ENCODE results near the gene CITED1. TPM values are rescaled to one million over a fixed set of nuclear protein-coding genes. Genes with fewer than 3 reads are reported as not detected.
"Not testable (repeated sequence)": the region's sequence is repeated elsewhere in the genome, so short reads cannot be mapped to it uniquely, and the experiment has no call there.

The CITED1 gene
- total RNA-seq, 6 donors from 2014 or later, result 0.54 to 2.1 (median 2.0) TPM; not detected in 3

DNA sequence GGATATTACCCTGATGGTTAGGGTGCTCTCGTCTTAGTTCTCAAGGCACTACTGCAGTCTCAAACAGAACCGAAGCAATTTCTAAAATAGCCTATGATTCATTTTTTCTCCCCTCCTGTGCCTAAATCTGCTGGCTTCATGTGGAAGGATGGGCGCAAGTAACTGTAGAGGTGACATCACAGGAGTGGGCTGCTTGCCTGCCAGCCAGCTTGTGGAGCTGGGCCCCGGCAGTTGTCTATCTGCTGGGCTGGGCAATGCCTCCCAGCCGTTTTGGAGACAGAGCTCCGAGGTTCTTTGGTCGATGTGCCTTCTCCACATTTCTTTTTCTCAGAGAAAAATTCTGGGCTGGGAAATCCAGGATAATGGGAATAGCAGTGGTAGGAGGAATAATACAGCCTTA is 34.3 kb upstream of the CITED1 start:
- ATAC-seq (ENCODE audit: low FRiP score in 2 of 2) (no peak), DNase-seq (no peak)
- TF ChIP-seq EP300 (IDR thresholded peaks at IDR 0.05) (no peak), POLR2A (IDR thresholded peaks at IDR 0.05) (no peak), POLR2AphosphoS5 (IDR thresholded peaks at IDR 0.05) (no peak)
- TF ChIP-seq, protein P1, sequence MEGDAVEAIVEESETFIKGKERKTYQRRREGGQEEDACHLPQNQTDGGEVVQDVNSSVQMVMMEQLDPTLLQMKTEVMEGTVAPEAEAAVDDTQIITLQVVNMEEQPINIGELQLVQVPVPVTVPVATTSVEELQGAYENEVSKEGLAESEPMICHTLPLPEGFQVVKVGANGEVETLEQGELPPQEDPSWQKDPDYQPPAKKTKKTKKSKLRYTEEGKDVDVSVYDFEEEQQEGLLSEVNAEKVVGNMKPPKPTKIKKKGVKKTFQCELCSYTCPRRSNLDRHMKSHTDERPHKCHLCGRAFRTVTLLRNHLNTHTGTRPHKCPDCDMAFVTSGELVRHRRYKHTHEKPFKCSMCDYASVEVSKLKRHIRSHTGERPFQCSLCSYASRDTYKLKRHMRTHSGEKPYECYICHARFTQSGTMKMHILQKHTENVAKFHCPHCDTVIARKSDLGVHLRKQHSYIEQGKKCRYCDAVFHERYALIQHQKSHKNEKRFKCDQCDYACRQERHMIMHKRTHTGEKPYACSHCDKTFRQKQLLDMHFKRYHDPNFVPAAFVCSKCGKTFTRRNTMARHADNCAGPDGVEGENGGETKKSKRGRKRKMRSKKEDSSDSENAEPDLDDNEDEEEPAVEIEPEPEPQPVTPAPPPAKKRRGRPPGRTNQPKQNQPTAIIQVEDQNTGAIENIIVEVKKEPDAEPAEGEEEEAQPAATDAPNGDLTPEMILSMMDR (IDR thresholded peaks at IDR 0.05), result no peak
- no peaks in the 10 kb centered on the region for H3K27me3 ChIP-seq
- WGBS, 2 donors, result 83 to 95% methylated on average over 6 to 7 of the region's 7 CpGs
- H3K36me3 ChIP-seq, result no peaks in the 10 kb centered on the region
- no peaks in the 10 kb centered on the region for H3K9me3 ChIP-seq
- H3K4me3 ChIP-seq, result no peak overlapping the region
- no peak overlapping the region for H3K27ac ChIP-seq
- no peaks in the 10 kb centered on the region for H3K4me1 ChIP-seq

DNA sequence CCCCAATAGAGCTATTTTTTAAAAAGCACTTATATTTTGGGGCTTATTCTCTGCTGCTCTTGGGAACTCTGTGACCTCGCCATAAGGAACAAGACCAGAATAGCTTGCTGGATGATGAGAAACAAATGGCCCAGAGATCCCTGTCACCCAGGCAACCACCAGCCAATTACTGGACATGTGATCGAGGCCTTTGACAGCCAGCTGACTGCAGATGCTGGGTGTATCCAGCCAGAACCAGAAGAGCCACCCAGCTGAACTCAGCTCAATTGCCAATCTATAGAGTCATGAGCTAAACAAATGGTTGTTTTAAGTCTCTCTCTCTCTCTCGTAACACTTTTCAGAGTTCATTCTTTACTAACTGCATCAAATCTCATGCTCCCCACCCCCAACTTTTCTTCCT is 24.4 kb upstream of the CITED1 start:
- Histone ChIP-seq H3K27me3 (no peaks in the 10 kb centered on the region), H3K4me3 (no peak overlapping the region), H3K9me3 (peaks cover 0 to 4% (median 0%) of the 10 kb centered on the region in 4 donors), H3K4me1 (no peaks in the 10 kb centered on the region), H3K27ac (no peak overlapping the region), H3K36me3 (no peaks in the 10 kb centered on the region)
- ATAC-seq (ENCODE audit: low FRiP score in 2 of 2) (no peak), DNase-seq (no peak)
- 86 to 100% methylated on average over 2 to 3 of the region's 3 CpGs for WGBS, 2 donors
- no peak for TF ChIP-seq POLR2A (IDR thresholded peaks at IDR 0.05)
- TF ChIP-seq EP300 (IDR thresholded peaks at IDR 0.05), result no peak
- no peak for TF ChIP-seq POLR2AphosphoS5 (IDR thresholded peaks at IDR 0.05)
- TF ChIP-seq, protein P1 (IDR thresholded peaks at IDR 0.05), result no peak

DNA sequence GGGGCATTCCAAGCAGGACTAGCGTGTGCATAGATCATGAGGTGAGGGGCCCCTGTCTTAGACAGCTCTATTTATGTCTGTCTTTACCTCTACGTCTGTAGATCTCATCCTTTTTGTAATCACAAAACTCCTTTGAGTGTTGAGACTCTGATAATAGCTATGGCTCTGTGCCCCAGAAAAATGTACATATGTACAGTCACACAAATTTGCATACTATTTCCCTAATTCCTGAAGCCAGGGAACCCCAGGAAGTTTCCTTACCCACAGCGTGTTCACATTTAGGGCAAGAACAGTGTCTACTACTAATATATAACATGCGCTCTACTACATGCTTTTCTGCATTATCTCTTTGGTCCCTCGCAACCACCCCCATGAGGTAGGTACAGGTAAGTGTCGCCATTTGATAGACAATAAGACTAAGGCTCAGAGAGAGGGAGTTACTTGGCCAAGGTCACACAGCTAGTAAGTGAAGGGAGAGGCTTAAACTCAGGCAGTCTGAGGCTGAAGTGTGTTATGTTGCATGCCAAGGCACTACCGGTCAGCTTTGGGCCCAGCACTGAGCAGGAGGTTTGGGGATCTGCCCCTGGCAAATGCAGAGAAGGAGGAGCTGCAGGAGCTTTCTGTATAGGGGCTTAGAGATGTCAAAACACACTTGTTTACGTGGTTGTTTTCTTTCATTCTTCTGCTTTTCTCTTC is 21.0 kb upstream of the CITED1 start:
- TF ChIP-seq POLR2AphosphoS5 (IDR thresholded peaks at IDR 0.05) (no peak), EP300 (IDR thresholded peaks at IDR 0.05) (no peak), POLR2A (IDR thresholded peaks at IDR 0.05) (no peak)
- TF ChIP-seq, protein P1 (IDR thresholded peaks at IDR 0.05), result no peak
- 75% methylated on average over 6 to 8 of the region's 8 CpGs for WGBS, 2 donors
- DNase-seq, result no peak

DNA sequence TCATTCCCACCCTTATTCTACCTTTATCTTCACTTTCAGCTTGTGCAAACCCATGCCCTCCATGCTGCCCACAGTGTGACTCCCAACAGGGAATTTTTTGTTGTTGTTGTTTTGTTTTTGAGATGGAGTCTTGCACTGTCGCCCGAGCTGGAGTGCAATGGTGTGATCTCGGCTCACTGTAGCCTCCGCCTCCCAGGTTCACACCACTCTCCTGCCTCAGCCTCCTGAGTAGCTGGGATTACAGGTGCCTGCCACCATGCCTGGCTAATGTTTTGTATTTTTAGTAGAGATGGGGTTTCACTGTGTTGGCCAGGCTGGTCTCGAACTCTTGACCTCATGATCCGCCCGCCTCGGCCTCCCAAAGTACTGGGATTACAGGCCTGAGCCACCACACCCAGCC is 13.9 kb upstream of the CITED1 start:
- ATAC-seq (ENCODE audit: low FRiP score in 2 of 2); H3K4me3 ChIP-seq; DNase-seq; H3K27ac ChIP-seq; H3K9me3 ChIP-seq; H3K4me1 ChIP-seq; H3K27me3 ChIP-seq; H3K36me3 ChIP-seq: not testable (repeated sequence)
- WGBS, 2 donors, result 93 to 94% methylated on average over 8 of the region's 8 CpGs

More for the DNA sequence above, 21.0 kb upstream of the CITED1 start:
- no peak for ATAC-seq (ENCODE audit: low FRiP score in 2 of 2)
- Histone ChIP-seq H3K4me3 (no peak overlapping the region), H3K27me3 (no peaks in the 10 kb centered on the region), H3K36me3 (no peaks in the 10 kb centered on the region), H3K27ac (no peak overlapping the region), H3K9me3 (peaks cover 0 to 4% (median 0%) of the 10 kb centered on the region in 4 donors), H3K4me1 (no peaks in the 10 kb centered on the region)

DNA sequence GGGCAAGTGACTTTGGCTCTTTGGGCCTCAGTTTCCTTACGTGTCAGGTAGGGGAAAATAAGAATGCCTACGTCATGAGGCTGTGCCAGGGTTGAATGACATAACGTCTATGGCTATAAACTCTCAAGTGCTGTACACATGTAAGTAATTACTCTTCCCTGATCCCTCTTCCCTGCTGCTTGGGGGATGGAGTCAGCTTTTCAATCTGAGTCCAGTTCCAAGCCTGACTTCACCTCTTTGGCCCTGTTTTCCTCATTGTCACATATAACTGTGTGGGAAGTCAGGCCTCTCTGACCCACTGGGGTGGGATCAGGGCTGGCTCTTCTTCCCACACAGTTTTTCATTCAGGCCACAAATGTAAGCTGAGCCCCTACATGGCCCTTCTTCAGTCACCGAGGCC is 11.4 kb upstream of the CITED1 start:
- no peak for DNase-seq
- WGBS, 2 donors, result 72 to 97% methylated on average over 3 to 4 of the region's 4 CpGs
- no peak overlapping the region for H3K4me3 ChIP-seq
- no peak for ATAC-seq (ENCODE audit: low FRiP score in 2 of 2)
- no peaks in the 10 kb centered on the region for H3K4me1 ChIP-seq
- TF ChIP-seq EP300 (IDR thresholded peaks at IDR 0.05), result no peak
- no peak for TF ChIP-seq POLR2AphosphoS5 (IDR thresholded peaks at IDR 0.05)
- TF ChIP-seq, protein P1 (IDR thresholded peaks at IDR 0.05), result no peak
- no peak for TF ChIP-seq POLR2A (IDR thresholded peaks at IDR 0.05)
- H3K36me3 ChIP-seq, result no peaks in the 10 kb centered on the region
- no peak overlapping the region for H3K27ac ChIP-seq
- no peaks in the 10 kb centered on the region for H3K9me3 ChIP-seq
- no peaks in the 10 kb centered on the region for H3K27me3 ChIP-seq

All from upper lobe of left lung (tissue), 6 donors.